HG02571 (cell line): Measurements from ENCODE around the gene SPG11.
"Not testable (repeated sequence)": the region's sequence is repeated elsewhere in the genome, so short reads cannot be mapped to it uniquely, and the experiment has no call there.

Experiments used
- ATAC-seq: cut with Tn5 transposase; IDR thresholded peaks from one replicate; pipeline ENCODE4 v1.9.1; 2021; ENCODE audit warnings: mild to moderate bottlenecking, moderate library complexity; ENCODE audit not compliant: unreplicated experiment

Gene SPG11

GRCh38 chr15:44569316-44569715 lies 94.1 kb downstream of the SPG11 start:
- no peak for ATAC-seq

GRCh38 chr15:44568338-44568737 lies 95.1 kb downstream of the SPG11 start:
- no peak for ATAC-seq

GRCh38 chr15:44566155-44566540 lies 97.3 kb downstream of the SPG11 start:
- no peak for ATAC-seq

- ATAC-seq, result no peak
Measured at GRCh38 chr15:44565387-44566154, 97.9 kb downstream of the SPG11 start.

GRCh38 chr15:44560926-44561325 lies 102.5 kb downstream of the SPG11 start:
- ATAC-seq, result not testable (repeated sequence)

GRCh38 chr15:44554934-44555723 lies 108.3 kb downstream of the SPG11 start:
- ATAC-seq, result no peak

GRCh38 chr15:44550734-44551133 lies 112.7 kb downstream of the SPG11 start:
- no peak for ATAC-seq

GRCh38 chr15:44550256-44550655 lies 113.2 kb downstream of the SPG11 start:
- no peak for ATAC-seq

GRCh38 chr15:44549152-44549551 lies 114.3 kb downstream of the SPG11 start:
- ATAC-seq, result not testable (repeated sequence)

GRCh38 chr15:44545913-44546802 lies 117.3 kb downstream of the SPG11 start:
- peak; percentile 58 for ATAC-seq

- not testable (repeated sequence) for ATAC-seq
Measured at GRCh38 chr15:44544745-44545144, 118.7 kb downstream of the SPG11 start.

GRCh38 chr15:44542596-44542995 lies 120.9 kb downstream of the SPG11 start:
- no peak for ATAC-seq

- no peak for ATAC-seq
Measured at GRCh38 chr15:44541282-44541958, 122.0 kb downstream of the SPG11 start.

- ATAC-seq, result no peak
Measured at GRCh38 chr15:44537735-44538240, 125.7 kb downstream of the SPG11 start.

GRCh38 chr15:44536962-44537734 lies 126.3 kb downstream of the SPG11 start, which contains the start of gene EIF3J:
TSS of gene EIF3J (plus strand) at chr15:44537147. CDS start at chr15:44537195, 48 bp downstream.
- ATAC-seq, result peak; percentile 80

- ATAC-seq, result peak; percentile 69
Measured at GRCh38 chr15:44536302-44536961, 127.0 kb downstream of the SPG11 start.

- ATAC-seq, result no peak
Measured at GRCh38 chr15:44535523-44536301, 127.8 kb downstream of the SPG11 start.

- no peak for ATAC-seq
Measured at GRCh38 chr15:44535092-44535491, 128.4 kb downstream of the SPG11 start.
